ENCODE measurements around the gene UBE3C.
"Not testable (repeated sequence)": the region's sequence is repeated elsewhere in the genome, so short reads cannot be mapped to it uniquely, and the experiment has no call there.

Gene UBE3C

DNA sequence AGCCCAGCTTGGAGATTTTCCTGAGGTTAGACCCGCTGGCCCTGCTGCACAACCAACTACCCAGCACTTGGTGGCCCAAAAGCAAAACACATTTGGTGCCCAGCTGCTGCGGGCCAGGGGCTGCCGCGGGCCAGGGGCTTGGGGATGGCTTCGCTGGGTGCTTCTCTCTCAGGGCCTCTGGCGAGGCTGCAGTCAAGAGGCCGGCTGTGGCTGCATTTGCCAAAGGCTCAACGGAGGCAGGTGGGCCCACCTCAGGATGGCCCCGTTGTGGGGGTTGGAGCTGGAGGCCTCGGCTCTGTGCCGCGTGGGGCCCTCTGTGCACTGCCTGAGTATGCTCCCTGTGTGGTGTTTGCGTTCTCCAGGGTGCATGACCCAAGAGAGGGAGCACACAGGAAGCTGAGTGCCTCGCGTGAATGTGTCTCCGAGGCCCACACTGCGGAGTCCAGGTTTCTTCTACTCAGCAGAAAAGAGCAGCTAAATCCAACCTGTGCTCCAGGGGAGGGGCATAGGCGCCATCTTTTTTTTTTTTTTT, 17.5 kb upstream of the UBE3C start:
- H3K27me3 Mint-ChIP-seq: no peaks in the 10 kb centered on the region
- H3K4me1 Mint-ChIP-seq (ENCODE audit: low read depth): no peaks in the 10 kb centered on the region
- H3K27ac Mint-ChIP-seq: no peak overlapping the region
- intact Hi-C loops (cut with micrococcal nuclease): no loop called here
- no peaks in the 10 kb centered on the region for H3K36me3 Mint-ChIP-seq (ENCODE audit: low read depth)
- no peak overlapping the region for H3K4me3 Mint-ChIP-seq
- H3K9me3 Mint-ChIP-seq: peaks cover 9% of the 10 kb centered on the region

DNA sequence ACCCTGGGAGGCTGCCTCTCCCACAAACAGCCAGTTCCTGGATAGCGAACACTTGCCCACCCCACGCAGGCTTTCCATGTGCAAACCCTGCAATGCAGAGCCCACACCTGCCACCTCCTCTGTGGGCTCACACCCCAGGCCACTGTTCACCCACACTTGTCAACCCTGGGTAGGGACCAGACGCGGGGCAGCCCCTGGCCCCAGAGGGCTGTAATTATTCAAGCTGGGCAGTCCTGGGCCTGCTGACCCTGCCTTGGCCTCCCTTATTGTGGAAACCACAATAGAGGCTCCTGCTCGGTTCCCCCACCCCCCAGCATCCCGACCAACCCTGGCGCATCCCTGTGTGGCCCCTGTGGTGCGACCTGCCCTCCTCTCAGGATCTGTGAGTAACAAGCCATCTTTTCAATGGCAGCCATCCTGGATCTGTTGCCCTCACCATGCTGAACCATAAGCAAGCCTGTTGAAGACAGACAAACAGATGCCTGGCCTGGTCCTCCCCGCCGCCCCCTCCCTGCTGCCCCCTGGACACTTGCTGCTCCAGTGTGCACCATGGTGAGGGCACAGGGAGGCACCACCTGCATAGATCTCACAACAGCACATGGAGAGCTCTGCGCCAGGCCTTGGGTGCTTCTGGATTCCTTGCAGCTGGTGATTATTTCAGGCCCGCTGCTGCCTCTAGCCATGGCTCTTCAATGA, 15.8 kb upstream of the UBE3C start:
- H3K27ac Mint-ChIP-seq: no peak overlapping the region
- H3K4me3 Mint-ChIP-seq: no peak overlapping the region
- H3K4me1 Mint-ChIP-seq (ENCODE audit: low read depth): no peaks in the 10 kb centered on the region
- intact Hi-C loops (cut with micrococcal nuclease): no loop called here
- H3K27me3 Mint-ChIP-seq: peaks cover 1% of the 10 kb centered on the region
- H3K36me3 Mint-ChIP-seq (ENCODE audit: low read depth): no peaks in the 10 kb centered on the region
- peaks cover 2% of the 10 kb centered on the region for H3K9me3 Mint-ChIP-seq

DNA sequence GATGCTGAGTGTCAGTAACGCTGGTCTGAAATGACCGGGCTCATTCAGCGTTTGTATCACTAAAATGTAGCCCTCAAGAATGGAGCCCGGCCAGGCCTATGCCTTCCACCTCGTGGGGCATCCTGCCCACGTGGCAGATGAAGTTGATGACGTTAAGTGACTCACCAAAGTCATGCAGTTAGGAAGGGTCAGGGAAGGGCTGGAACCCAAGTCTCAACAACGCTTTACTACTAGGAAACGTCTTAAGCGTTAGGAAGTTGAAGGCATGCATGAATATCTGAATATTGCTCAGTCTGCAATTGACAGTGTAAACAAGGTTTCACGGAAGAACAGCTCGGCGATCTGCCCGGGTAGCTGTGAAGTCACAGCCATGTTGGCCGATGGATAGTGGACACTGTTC, 14.0 kb upstream of the UBE3C start:
- H3K9me3 Mint-ChIP-seq: no peaks in the 10 kb centered on the region
- intact Hi-C loops (cut with micrococcal nuclease): no loop called here
- H3K36me3 Mint-ChIP-seq (ENCODE audit: low read depth): no peaks in the 10 kb centered on the region
- H3K27me3 Mint-ChIP-seq: peaks cover 6% of the 10 kb centered on the region
- H3K27ac Mint-ChIP-seq: no peak overlapping the region
- no peak overlapping the region for H3K4me3 Mint-ChIP-seq
- H3K4me1 Mint-ChIP-seq (ENCODE audit: low read depth): no peaks in the 10 kb centered on the region

GRCh38 chr7:157125376-157126223, 13.1 kb upstream of the UBE3C start:
- no peak overlapping the region for H3K4me3 Mint-ChIP-seq
- no peak overlapping the region for H3K27ac Mint-ChIP-seq
- no peaks in the 10 kb centered on the region for H3K9me3 Mint-ChIP-seq
- H3K27me3 Mint-ChIP-seq: peaks cover 11% of the 10 kb centered on the region
- H3K4me1 Mint-ChIP-seq (ENCODE audit: low read depth): no peaks in the 10 kb centered on the region
- intact Hi-C loops (cut with micrococcal nuclease): no loop called here
- no peaks in the 10 kb centered on the region for H3K36me3 Mint-ChIP-seq (ENCODE audit: low read depth)

- Mint-ChIP-seq H3K4me3 (no peak overlapping the region), H3K36me3 (ENCODE audit: low read depth) (no peaks in the 10 kb centered on the region), H3K4me1 (ENCODE audit: low read depth) (no peaks in the 10 kb centered on the region), H3K27ac (no peak overlapping the region), H3K9me3 (no peaks in the 10 kb centered on the region), H3K27me3 (peaks cover 16% of the 10 kb centered on the region)
- intact Hi-C loops (cut with micrococcal nuclease): no loop called here
Measured at GRCh38 chr7:157126921-157127320, 11.8 kb upstream of the UBE3C start.

GRCh38 chr7:157129200-157129599, 9.5 kb upstream of the UBE3C start:
- Mint-ChIP-seq H3K27me3 (peaks cover 16% of the 10 kb centered on the region), H3K4me1 (ENCODE audit: low read depth) (no peaks in the 10 kb centered on the region), H3K36me3 (ENCODE audit: low read depth) (no peaks in the 10 kb centered on the region), H3K9me3 (no peaks in the 10 kb centered on the region), H3K4me3 (no peak overlapping the region), H3K27ac (no peak overlapping the region)
- intact Hi-C loops (cut with micrococcal nuclease): no loop called here

DNA sequence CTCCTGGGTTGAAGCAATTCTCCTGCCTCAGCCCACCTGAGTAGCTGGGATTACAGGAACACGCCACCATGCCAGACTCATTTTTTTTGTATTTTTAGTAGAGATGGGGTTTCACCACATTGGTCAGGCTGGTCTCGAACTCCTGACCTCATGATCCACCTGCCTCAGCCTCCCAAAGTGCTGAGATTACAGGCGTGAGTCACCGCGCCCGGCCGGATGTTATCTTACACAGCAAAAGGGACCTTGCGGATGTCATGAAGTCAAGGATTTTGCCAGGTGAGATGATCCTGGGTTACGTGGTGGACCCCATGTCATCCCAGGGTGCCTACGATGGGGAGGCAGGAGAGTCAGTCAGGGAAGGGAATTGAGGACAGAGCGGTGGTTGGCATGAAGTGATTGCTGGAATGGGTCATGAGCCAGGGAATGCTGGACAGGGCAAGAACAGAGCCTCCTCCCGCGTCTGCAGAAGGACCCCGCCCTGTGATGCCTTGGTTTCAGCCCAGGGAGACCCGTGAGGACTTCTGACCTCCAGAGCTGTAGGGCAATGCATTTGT, 8.7 kb upstream of the UBE3C start:
- intact Hi-C loops (cut with micrococcal nuclease): no loop called here
- no peaks in the 10 kb centered on the region for H3K4me1 Mint-ChIP-seq (ENCODE audit: low read depth)
- no peaks in the 10 kb centered on the region for H3K36me3 Mint-ChIP-seq (ENCODE audit: low read depth)
- no peak overlapping the region for H3K27ac Mint-ChIP-seq
- no peak overlapping the region for H3K4me3 Mint-ChIP-seq
- H3K9me3 Mint-ChIP-seq: no peaks in the 10 kb centered on the region
- H3K27me3 Mint-ChIP-seq: peaks cover 18% of the 10 kb centered on the region

GRCh38 chr7:157130849-157131248, 7.9 kb upstream of the UBE3C start:
- H3K27ac Mint-ChIP-seq; H3K36me3 Mint-ChIP-seq (ENCODE audit: low read depth); intact Hi-C loops (cut with micrococcal nuclease); H3K4me3 Mint-ChIP-seq; H3K4me1 Mint-ChIP-seq (ENCODE audit: low read depth); H3K9me3 Mint-ChIP-seq: not testable (repeated sequence)
- peaks cover 18% of the 10 kb centered on the region for H3K27me3 Mint-ChIP-seq

DNA sequence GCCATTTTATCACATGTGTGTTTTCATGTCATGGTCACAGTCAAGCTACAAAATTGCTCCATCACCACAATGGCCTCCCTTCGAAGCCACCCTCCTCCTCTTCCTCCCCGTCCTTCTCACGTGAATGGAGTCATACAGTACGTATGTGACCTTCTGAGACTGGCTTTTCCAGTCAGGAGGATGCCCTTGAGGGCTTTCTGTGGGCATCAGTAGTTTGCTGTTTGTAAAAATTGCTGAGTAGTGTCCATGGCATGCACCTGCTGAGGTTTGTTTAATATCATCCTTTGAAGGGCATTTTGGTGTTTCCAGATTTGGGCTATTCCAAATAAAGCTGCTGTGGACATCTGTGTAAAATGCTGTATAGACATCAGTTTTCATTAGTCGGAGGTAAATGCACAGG, 5.9 kb upstream of the UBE3C start:
- intact Hi-C loops (cut with micrococcal nuclease): no loop called here
- Mint-ChIP-seq H3K36me3 (ENCODE audit: low read depth) (no peaks in the 10 kb centered on the region), H3K4me3 (no peak overlapping the region), H3K9me3 (no peaks in the 10 kb centered on the region), H3K27ac (no peak overlapping the region), H3K27me3 (peaks cover 17% of the 10 kb centered on the region), H3K4me1 (ENCODE audit: low read depth) (peaks cover 9% of the 10 kb centered on the region)

- Mint-ChIP-seq H3K27me3 (peaks cover 17% of the 10 kb centered on the region), H3K4me1 (ENCODE audit: low read depth) (peaks cover 9% of the 10 kb centered on the region), H3K9me3 (no peaks in the 10 kb centered on the region), H3K4me3 (no peak overlapping the region), H3K36me3 (ENCODE audit: low read depth) (no peaks in the 10 kb centered on the region), H3K27ac (no peak overlapping the region)
- intact Hi-C loops (cut with micrococcal nuclease): no loop called here
Measured at GRCh38 chr7:157133304-157133703, 5.4 kb upstream of the UBE3C start.

DNA sequence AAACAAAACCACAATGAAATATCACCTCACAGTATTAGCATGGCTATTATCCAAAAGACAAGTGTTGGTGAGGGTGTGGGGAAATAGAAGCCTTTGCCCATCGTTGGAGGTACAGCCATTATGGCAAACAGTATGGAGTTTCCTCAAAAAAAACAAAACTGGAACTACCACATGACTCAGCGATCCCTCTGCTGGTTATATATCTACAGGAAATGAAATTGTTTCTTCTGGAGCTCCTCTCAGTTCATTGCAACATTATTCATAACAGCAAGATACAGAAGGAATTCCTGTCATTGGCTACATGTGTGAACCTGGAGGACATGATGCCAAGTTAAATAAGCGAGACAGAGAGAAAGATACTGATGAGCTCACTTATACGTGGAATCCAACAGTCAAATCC, 2.4 kb upstream of the UBE3C start:
- H3K9me3 Mint-ChIP-seq: no peaks in the 10 kb centered on the region
- H3K27me3 Mint-ChIP-seq: peaks cover 5% of the 10 kb centered on the region
- peaks cover 15% of the 10 kb centered on the region for H3K36me3 Mint-ChIP-seq (ENCODE audit: low read depth)
- H3K4me3 Mint-ChIP-seq: peak overlapping the region; percentile 57
- peak overlapping the region; percentile 82 for H3K27ac Mint-ChIP-seq
- peaks cover 24% of the 10 kb centered on the region for H3K4me1 Mint-ChIP-seq (ENCODE audit: low read depth)
- intact Hi-C loops (cut with micrococcal nuclease): no loop called here

GRCh38 chr7:157138101-157138423, 664 bp upstream of the UBE3C start:
- H3K4me3 Mint-ChIP-seq: peak overlapping the region; percentile 81
- intact Hi-C loops (cut with micrococcal nuclease): no loop called here
- H3K4me1 Mint-ChIP-seq (ENCODE audit: low read depth): peaks cover 39% of the 10 kb centered on the region
- peak overlapping the region; percentile 92 for H3K27ac Mint-ChIP-seq
- H3K36me3 Mint-ChIP-seq (ENCODE audit: low read depth): peaks cover 32% of the 10 kb centered on the region
- no peaks in the 10 kb centered on the region for H3K9me3 Mint-ChIP-seq
- peaks cover 2% of the 10 kb centered on the region for H3K27me3 Mint-ChIP-seq

- H3K4me1 Mint-ChIP-seq (ENCODE audit: low read depth): peaks cover 51% of the 10 kb centered on the region
- intact Hi-C loops (cut with micrococcal nuclease): no loop called here
- peak overlapping the region; percentile 74 for H3K27ac Mint-ChIP-seq
Measured at GRCh38 chr7:157139111-157139809, 534 bp downstream of the UBE3C start.

More at GRCh38 chr7:157139111-157139809, 534 bp downstream of the UBE3C start:
- Mint-ChIP-seq H3K9me3 (no peaks in the 10 kb centered on the region), H3K27me3 (peaks cover 2% of the 10 kb centered on the region), H3K4me3 (peak overlapping the region; percentile 79), H3K36me3 (ENCODE audit: low read depth) (peaks cover 44% of the 10 kb centered on the region)
